Fibroblast of mammary gland (primary cell): ENCODE data around the gene APC2.

Source experiments
- DNase-seq: peaks from one replicate; pipeline ENCODE4 v3.0.0-alpha.2; 2010; ENCODE audit warnings: low read depth
- H3K4me3 ChIP-seq: 2 replicates; pipeline ENCODE4 v1.5.1; 2011; ENCODE audit warnings: low read depth, mild to moderate bottlenecking, low read length, moderate library complexity; ENCODE audit not compliant: control insufficient read depth
- CTCF ChIP-seq: conservative IDR thresholded peaks from 2 replicates; pipeline ENCODE4 v1.5.1; 2011; ENCODE audit warnings: low read depth, low read length, inconsistent platforms; ENCODE audit not compliant: control insufficient read depth, insufficient read depth

APC2 gene

DNA sequence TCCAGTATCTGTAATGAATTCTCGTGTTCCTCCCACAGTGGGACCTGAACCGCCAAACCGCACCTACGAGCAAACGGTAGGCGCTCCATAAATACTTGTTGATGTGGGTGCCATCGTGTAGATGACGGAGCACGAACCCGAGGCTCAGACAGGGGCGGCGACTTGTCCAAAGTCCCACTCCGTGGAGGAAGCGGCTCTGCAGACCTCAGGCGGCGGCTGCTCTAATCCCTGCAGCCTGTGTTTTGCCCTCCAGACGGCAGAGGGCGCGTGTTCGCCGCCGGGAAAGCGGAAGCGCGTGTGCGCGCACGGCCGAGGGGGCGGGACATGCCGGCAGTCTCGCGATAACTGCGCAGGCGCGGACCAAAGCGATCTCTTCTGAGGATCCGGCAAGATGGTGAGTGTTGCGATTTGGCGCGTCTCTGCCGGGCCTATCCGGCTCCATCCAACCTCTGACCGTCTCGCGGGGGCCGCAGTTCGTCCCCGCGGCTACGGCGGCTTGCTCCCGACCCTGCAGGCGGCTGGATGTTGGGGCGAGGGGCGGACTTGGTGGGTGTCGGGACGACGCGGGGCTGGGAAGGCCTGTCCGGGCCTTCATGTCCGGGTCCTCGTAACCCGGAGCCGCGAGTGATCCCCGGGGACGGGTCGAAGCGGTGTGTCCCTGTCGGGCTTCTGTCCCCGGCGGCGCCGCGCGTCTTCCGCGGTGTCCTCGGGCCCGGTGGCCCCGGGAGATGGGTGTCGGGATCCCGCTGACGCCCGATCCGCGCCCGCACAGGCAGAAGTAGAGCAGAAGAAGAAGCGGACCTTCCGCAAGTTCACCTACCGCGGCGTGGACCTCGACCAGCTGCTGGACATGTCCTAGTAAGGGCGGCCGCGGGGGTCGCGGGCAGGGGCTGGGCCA lies 11.6 kb upstream of the APC2 start, which contains the start of gene RPS15:
Gene RPS15 (plus strand): TSS at position 362 of the 898 bp plus-strand sequence. CDS start 30 bp downstream, at position 392.
- DNase-seq, result peak; percentile 93
- peak; percentile 68 for TF ChIP-seq CTCF
- peak within 1 kb of the TSS; percentile 92 for H3K4me3 ChIP-seq

- no peak for DNase-seq
Observed at GRCh38 chr19:1438933-1439354, 11.0 kb upstream of the APC2 start.

GRCh38 chr19:1439525-1440417 lies 10.2 kb upstream of the APC2 start:
- H3K4me3 ChIP-seq, result peak overlapping the region; percentile 92
- DNase-seq, result peak; percentile 49

More at GRCh38 chr19:1438933-1439354, 11.0 kb upstream of the APC2 start:
- TF ChIP-seq CTCF, result no peak
- H3K4me3 ChIP-seq, result peak overlapping the region; percentile 92

DNA sequence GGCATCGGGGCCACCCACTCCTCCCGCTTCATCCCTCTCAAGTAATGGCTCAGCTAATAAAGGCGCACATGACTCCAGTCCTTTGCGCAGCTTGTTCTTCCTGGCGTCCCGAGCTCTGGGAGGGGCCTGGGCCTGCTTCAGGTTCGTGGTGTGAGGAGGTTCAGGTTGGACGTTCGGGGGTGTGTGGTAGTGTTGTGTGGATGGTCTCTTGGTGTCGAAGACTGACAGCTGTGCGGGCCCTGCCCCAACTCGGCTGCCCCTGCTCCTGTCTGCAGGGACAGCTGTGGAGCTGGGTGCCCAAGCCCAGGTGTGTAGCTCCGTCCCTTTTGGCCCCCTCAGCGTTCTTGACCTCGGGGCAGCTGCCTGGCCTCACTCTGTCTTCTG lies 9.5 kb upstream of the APC2 start:
- no peak for TF ChIP-seq CTCF
- no peak overlapping the region for H3K4me3 ChIP-seq
- DNase-seq, result no peak

DNA sequence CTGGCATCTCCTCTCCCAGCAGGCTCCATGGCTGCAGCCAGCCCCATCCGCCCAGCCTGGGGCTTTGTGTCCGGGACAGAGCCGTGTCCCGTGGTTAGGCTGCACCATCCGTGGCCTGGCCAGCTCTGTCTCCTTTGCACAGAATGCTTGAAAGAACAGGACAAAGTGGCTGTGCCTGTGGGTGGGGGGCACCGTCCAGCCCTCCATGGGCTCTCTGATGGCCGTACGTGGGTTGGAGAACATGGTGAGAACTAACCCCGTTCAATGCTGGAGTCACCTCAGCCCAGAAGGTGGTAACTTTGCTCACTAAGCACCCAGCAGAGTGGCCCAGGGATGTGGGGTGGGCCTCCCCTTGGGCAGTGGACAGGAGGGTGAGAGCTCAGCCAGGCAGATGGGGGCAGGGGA lies 8.9 kb upstream of the APC2 start:
- no peak overlapping the region for H3K4me3 ChIP-seq
- no peak for TF ChIP-seq CTCF
- DNase-seq, result no peak

DNA sequence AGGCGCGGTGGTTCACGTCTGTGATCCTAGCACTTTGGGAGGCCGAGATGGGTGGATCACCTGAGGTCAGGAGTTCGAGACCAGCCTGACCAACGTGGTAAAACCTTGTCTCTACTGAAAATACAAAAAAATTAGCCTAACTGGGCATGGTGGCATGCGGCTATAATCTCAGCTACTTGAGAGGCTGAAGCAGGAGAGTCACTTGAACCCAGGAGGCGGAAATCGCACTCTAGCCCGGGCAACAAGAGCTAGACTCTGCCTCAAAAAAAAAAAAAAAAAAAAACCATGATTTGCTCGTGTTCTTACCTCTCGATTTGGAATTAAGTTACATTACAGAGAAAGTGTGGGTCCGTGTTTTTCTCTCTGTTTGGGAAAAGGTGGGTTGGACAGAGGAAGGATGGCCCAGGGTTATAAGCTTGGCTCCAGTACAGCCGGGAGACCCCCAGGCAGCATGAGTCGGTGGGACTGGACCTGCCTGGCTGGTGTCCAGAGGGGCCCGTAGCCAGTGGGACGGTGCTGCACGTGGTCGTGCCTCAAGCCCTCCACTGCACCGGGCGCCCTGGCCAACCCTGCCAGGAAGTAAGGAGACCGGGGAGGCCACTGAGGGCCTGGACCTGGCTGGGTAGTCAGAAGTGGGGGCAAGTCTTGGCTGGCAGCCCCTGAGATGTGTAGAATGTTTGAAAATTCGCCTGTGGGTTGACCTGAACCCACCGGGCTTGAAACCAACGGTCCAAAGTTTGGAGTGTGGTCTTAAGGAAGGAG lies 8.1 kb upstream of the APC2 start:
- H3K4me3 ChIP-seq, result no peak overlapping the region

More for the DNA sequence above, 8.1 kb upstream of the APC2 start:
- TF ChIP-seq CTCF, result no peak
- no peak for DNase-seq
